HepG2 (cell line): ENCODE measurements around the gene TAF6. TPM values are rescaled to one million over a fixed set of nuclear protein-coding genes. Genes with fewer than 3 reads are reported as not detected.

Experiments used
- EP300 ChIP-seq, 3 experiments: sonication (generic) in 1 of 3; formaldehyde crosslinking in 1 of 3; IDR thresholded peaks; 2 replicates each; pipeline versions ENCODE4 v1.5.1 to v1.6.1; 2011 to 2020; ENCODE audit warnings: low read depth in 2 of 3, low read length in 2 of 3, borderline replicate concordance in 1 of 3, improper control_type of control experiment in 1 of 3, mild to moderate bottlenecking in 1 of 3, missing genetic modification reagents in 1 of 3, moderate library complexity in 1 of 3
- HNF4G ChIP-seq, 2 experiments: sonication (generic) in 1 of 2; formaldehyde crosslinking in 1 of 2; IDR thresholded peaks; 2 replicates each; pipeline versions ENCODE4 v1.4.0 to v1.6.1; 2011 to 2020; ENCODE audit warnings: borderline replicate concordance in 2 of 2, low read depth in 2 of 2, mild to moderate bottlenecking in 2 of 2, low read length in 1 of 2, missing genetic modification reagents in 1 of 2, moderate library complexity in 1 of 2
- IKZF4 ChIP-seq: sonication (generic); formaldehyde crosslinking; IDR thresholded peaks from 2 replicates; pipeline ENCODE4 v1.5.1; 2020; ENCODE audit warnings: borderline replicate concordance, mild to moderate bottlenecking, low read depth, missing genetic modification reagents; ENCODE audit errors: not compliant biosample characterization
- POLR2A ChIP-seq, 2 experiments: IDR thresholded peaks; 2 replicates each; pipeline ENCODE4 v1.6.1; 2011; ENCODE audit warnings: low read depth in 2 of 2, low read length in 2 of 2, mild to moderate bottlenecking in 1 of 2, moderate library complexity in 1 of 2; ENCODE audit not compliant: insufficient read depth in 1 of 2
- SOX6 ChIP-seq, 2 experiments: fragments of 450-650 bp in 1 of 2; sonication (generic) in 1 of 2; formaldehyde crosslinking in 1 of 2; IDR thresholded peaks; 2 replicates each; pipeline versions ENCODE4 v1.4.0 to v1.6.1; 2017 to 2020; ENCODE audit warnings: antibody characterized with exemption in 1 of 2, mild to moderate bottlenecking in 1 of 2, missing genetic modification reagents in 1 of 2
- TAF15 ChIP-seq: fragments of 200-400 bp; formaldehyde crosslinking; IDR thresholded peaks from one replicate; pipeline ENCODE4 v1.6.1; 2018; ENCODE audit warnings: mild to moderate bottlenecking, low read depth, low read length; ENCODE audit not compliant: poor library complexity, severe bottlenecking
- ZFP37 ChIP-seq: sonication (generic); formaldehyde crosslinking; IDR thresholded peaks from 2 replicates; pipeline ENCODE4 v1.4.0; 2020; ENCODE audit warnings: missing genetic modification reagents, borderline replicate concordance
- ZFX ChIP-seq: sonication (generic); formaldehyde crosslinking; IDR thresholded peaks from 2 replicates; pipeline ENCODE4 v1.4.0; 2020; ENCODE audit warnings: mild to moderate bottlenecking, low read depth, missing genetic modification reagents, moderate library complexity
- ZNF136 ChIP-seq: sonication (generic); formaldehyde crosslinking; IDR thresholded peaks from 2 replicates; pipeline ENCODE4 v1.8.1; 2022; ENCODE audit warnings: low read depth, mild to moderate bottlenecking, moderate library complexity, missing genetic modification reagents
- ZNF292 ChIP-seq: sonication (generic); formaldehyde crosslinking; IDR thresholded peaks from 2 replicates; pipeline ENCODE4 v1.8.1; 2022; ENCODE audit warnings: mild to moderate bottlenecking, low read depth, missing genetic modification reagents, borderline replicate concordance
- ZNF550 ChIP-seq: sonication (generic); formaldehyde crosslinking; IDR thresholded peaks from 2 replicates; pipeline ENCODE4 v1.4.0; 2020; ENCODE audit warnings: mild to moderate bottlenecking, missing genetic modification reagents, borderline replicate concordance
- polyA plus RNA-seq, 8 experiments: library from polyadenylated mRNA; depleted of rRNA in 3 of 8; stranded (reverse) in 7 of 8; unstranded in 1 of 8; fragments of >200 nt; fragmentation: Illumina TruSeq in 4 of 8; extraction: Trizol in 4 of 8; gene quantifications; 2 replicates each; pipeline versions ENCODE4 v1.2.1 to v1.2.3, GENCODE V29; 2011 to 2016; ENCODE audit warnings: low read depth in 4 of 8, missing spikeins in 1 of 8, mixed read lengths in 1 of 8; ENCODE audit not compliant: insufficient read depth in 1 of 8
- total RNA-seq, 5 experiments: library from RNA; depleted of rRNA; stranded (reverse); fragments of >200 nt; fragmentation: Illumina TruSeq; extraction: Trizol; gene quantifications; 2 replicates each; pipeline ENCODE4 v1.2.3, GENCODE V29; 2016; ENCODE audit warnings: low read depth in 1 of 5
- TF ChIP-seq, protein P1 (sequence below): sonication (generic); formaldehyde crosslinking; IDR thresholded peaks from 2 replicates; pipeline ENCODE4 v1.5.1; 2020; ENCODE audit warnings: missing genetic modification reagents, mild to moderate bottlenecking, borderline replicate concordance
- TF ChIP-seq, protein P2 (sequence below): sonication (generic); formaldehyde crosslinking; IDR thresholded peaks from 2 replicates; pipeline ENCODE4 v1.4.0; 2020; ENCODE audit warnings: missing genetic modification reagents

Gene TAF6
- total and polyA plus RNA-seq, 2 of the 13 experiments (the other 11 are each of a cell fraction or from before 2014, with no cell fraction given) = 12.9 to 18.8 TPM

DNA sequence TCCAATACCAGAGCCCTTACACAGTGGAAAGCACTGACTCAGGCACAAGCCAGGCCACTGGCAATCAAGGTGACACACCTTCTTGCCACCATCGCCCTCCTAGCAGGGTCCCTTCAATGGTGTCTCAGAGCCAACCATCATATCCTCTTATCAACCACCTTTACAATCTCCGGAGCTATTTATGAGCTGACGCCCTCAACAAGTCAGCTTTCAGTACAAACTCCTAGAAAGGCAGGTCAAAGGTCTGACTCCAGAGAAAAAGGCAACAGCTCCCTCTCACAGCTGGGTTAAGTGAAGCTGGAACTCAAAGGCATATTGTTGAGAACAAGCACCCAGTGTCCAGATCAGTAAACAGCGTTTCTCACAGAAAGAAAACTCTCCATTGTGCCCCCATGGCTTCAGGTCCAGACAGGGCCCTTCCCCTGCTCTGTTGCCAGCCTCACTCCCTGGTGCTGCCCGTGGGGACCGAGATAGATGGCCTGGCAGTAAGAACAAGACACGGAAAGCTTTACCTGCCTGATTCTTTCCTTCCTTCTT lies 40.1 kb downstream of the TAF6 start (continued):
- TF ChIP-seq SOX6 (IDR thresholded peaks at IDR 0.05) = no peak
- peak; percentile 84 for TF ChIP-seq SOX6 (CRISPR knock-in tag; IDR thresholded peaks at IDR 0.05)
- TF ChIP-seq ZFP37 (CRISPR knock-in tag) = no peak
- TF ChIP-seq ZNF136 (CRISPR knock-in tag) = 0 out of 2 replicates have a peak, but pooled peaks have one; percentile 58
- peak; percentile 90 for TF ChIP-seq HNF4G (IDR thresholded peaks at IDR 0.05; ENCODE audit: borderline replicate concordance, low read depth, low read length)
- peak; percentile 84; the same call in 1 of the 2 replicates for TF ChIP-seq HNF4G (CRISPR knock-in tag; IDR thresholded peaks at IDR 0.05; ENCODE audit: borderline replicate concordance, low read depth)
- no peak for TF ChIP-seq TAF15
- peak; percentile 17 to 79; a peak in 3 of 4 replicates for TF ChIP-seq POLR2A (IDR thresholded peaks at IDR 0.05; ENCODE audit: insufficient read depth in 1 of 2, low read depth in 2 of 2, low read length in 2 of 2)
- peak in 1 of 2 experiments; percentile 53; a peak in 1 of 4 replicates for TF ChIP-seq EP300 (IDR thresholded peaks at IDR 0.05; ENCODE audit: low read depth in 2 of 2, low read length in 2 of 2)
- TF ChIP-seq EP300 (CRISPR knock-in tag; IDR thresholded peaks at IDR 0.05; ENCODE audit: borderline replicate concordance) = peak; percentile 29; the same call in 1 of the 2 replicates
- TF ChIP-seq, protein P1, sequence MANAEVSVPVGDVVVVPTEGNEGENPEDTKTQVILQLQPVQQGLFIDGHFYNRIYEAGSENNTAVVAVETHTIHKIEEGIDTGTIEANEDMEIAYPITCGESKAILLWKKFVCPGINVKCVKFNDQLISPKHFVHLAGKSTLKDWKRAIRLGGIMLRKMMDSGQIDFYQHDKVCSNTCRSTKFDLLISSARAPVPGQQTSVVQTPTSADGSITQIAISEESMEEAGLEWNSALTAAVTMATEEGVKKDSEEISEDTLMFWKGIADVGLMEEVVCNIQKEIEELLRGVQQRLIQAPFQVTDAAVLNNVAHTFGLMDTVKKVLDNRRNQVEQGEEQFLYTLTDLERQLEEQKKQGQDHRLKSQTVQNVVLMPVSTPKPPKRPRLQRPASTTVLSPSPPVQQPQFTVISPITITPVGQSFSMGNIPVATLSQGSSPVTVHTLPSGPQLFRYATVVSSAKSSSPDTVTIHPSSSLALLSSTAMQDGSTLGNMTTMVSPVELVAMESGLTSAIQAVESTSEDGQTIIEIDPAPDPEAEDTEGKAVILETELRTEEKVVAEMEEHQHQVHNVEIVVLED (CRISPR knock-in tag) = 0 out of 2 replicates have a peak, but pooled peaks have one; percentile 13
- TF ChIP-seq, protein P2, sequence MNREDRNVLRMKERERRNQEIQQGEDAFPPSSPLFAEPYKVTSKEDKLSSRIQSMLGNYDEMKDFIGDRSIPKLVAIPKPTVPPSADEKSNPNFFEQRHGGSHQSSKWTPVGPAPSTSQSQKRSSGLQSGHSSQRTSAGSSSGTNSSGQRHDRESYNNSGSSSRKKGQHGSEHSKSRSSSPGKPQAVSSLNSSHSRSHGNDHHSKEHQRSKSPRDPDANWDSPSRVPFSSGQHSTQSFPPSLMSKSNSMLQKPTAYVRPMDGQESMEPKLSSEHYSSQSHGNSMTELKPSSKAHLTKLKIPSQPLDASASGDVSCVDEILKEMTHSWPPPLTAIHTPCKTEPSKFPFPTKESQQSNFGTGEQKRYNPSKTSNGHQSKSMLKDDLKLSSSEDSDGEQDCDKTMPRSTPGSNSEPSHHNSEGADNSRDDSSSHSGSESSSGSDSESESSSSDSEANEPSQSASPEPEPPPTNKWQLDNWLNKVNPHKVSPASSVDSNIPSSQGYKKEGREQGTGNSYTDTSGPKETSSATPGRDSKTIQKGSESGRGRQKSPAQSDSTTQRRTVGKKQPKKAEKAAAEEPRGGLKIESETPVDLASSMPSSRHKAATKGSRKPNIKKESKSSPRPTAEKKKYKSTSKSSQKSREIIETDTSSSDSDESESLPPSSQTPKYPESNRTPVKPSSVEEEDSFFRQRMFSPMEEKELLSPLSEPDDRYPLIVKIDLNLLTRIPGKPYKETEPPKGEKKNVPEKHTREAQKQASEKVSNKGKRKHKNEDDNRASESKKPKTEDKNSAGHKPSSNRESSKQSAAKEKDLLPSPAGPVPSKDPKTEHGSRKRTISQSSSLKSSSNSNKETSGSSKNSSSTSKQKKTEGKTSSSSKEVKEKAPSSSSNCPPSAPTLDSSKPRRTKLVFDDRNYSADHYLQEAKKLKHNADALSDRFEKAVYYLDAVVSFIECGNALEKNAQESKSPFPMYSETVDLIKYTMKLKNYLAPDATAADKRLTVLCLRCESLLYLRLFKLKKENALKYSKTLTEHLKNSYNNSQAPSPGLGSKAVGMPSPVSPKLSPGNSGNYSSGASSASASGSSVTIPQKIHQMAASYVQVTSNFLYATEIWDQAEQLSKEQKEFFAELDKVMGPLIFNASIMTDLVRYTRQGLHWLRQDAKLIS (CRISPR knock-in tag) = 0 out of 2 replicates have a peak, but pooled peaks have one; percentile 48
- TF ChIP-seq IKZF4 (CRISPR knock-in tag) = no peak
- 0 out of 2 replicates have a peak, but pooled peaks have one; percentile 75 for TF ChIP-seq ZNF550 (CRISPR knock-in tag)
- peak; percentile 44; the same call in 1 of the 2 replicates for TF ChIP-seq ZNF292 (CRISPR knock-in tag)
- peak; percentile 46; the same call in 1 of the 2 replicates for TF ChIP-seq ZFX
- TF ChIP-seq, all 625 proteins: peak for 118
